SU-DHL-6 (cell line): Measurements from ENCODE around the gene EFS.

Experiments used
- EZH2phosphoT487 ChIP-seq: fragments of 200-600 bp; sonication (generic), shearing (Covaris generic); conservative IDR thresholded peaks from 2 replicates; pipeline ENCODE4 v1.6.1; 2018; ENCODE audit warnings: mild to moderate bottlenecking, antibody characterized with exemption, low read length, moderate library complexity, mixed read lengths
- TF ChIP-seq, protein P1 (sequence below): fragments of 200-600 bp; sonication (generic); IDR thresholded peaks from one replicate; pipeline ENCODE4 v1.5.1; 2017; ENCODE audit warnings: antibody characterized with exemption, mild to moderate bottlenecking, low read length, moderate library complexity; ENCODE audit not compliant: insufficient read depth, poor library complexity, severe bottlenecking

DNA sequence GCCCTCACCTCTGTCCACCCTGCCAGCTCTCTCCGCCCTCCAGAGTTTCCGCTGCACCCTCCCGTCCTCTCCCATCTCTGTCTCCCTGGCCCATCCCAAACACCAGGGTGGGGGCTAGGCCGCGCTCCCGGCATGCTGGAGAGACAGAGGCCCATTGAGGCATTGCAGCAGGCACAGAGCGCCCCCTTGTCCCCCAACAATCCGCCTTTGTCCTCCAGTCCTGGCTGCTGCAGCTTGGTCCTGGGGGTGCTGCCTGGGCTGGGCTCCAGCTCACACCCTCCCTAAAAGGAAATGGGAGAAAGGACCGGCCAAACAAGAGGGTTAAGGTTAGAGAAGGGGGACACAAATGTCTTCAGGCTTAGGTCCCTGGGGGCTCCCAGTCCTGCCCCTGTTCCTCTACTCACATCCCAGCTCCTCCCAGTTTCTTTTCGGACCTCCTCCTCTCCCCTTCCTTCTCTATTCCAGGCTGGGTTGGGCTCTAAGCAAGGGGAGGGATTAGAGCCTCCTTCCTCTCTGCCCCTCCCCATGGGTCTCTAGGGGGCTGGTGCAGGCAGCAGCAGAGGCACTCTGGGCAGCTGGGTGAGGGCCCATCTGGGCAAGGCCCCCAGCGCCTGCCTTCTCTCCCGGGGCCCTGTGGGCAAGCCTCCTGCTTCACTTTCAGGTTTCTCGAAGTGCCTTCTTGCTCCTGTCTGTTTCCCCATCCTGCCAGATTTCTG lies 11.7 kb upstream of the EFS start, which contains the start of gene CMTM5:
- TF ChIP-seq, protein P1, sequence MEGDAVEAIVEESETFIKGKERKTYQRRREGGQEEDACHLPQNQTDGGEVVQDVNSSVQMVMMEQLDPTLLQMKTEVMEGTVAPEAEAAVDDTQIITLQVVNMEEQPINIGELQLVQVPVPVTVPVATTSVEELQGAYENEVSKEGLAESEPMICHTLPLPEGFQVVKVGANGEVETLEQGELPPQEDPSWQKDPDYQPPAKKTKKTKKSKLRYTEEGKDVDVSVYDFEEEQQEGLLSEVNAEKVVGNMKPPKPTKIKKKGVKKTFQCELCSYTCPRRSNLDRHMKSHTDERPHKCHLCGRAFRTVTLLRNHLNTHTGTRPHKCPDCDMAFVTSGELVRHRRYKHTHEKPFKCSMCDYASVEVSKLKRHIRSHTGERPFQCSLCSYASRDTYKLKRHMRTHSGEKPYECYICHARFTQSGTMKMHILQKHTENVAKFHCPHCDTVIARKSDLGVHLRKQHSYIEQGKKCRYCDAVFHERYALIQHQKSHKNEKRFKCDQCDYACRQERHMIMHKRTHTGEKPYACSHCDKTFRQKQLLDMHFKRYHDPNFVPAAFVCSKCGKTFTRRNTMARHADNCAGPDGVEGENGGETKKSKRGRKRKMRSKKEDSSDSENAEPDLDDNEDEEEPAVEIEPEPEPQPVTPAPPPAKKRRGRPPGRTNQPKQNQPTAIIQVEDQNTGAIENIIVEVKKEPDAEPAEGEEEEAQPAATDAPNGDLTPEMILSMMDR = no peak
- no peak for TF ChIP-seq EZH2phosphoT487
